Right forelimb (tissue), 1 donor: Measurements from ENCODE around the gene MAD2L1BP.
"Not testable (repeated sequence)": the region's sequence is repeated elsewhere in the genome, so short reads cannot be mapped to it uniquely, and the experiment has no call there.

ENCODE experiments used
- DNase-seq: peaks from one replicate; pipeline ENCODE4 v3.0.0-alpha.2; 2018

The MAD2L1BP gene

GRCh38 chr6:43627008-43627825 is 8.4 kb upstream of the MAD2L1BP start:
- peak; percentile 53 for DNase-seq

GRCh38 chr6:43628393-43629103 is 7.1 kb upstream of the MAD2L1BP start:
- DNase-seq, result peak; percentile 63

GRCh38 chr6:43629104-43629504 is 6.5 kb upstream of the MAD2L1BP start, which contains the start of gene GTPBP2:
GTPBP2 (minus strand) TSS chr6:43629264; CDS start chr6:43629162, 102 bp downstream.
- peak; percentile 99 for DNase-seq

GRCh38 chr6:43629505-43630300 is 5.9 kb upstream of the MAD2L1BP start:
- DNase-seq, result peak; percentile 99

- no peak for DNase-seq
Measured at GRCh38 chr6:43630980-43631619, 4.5 kb upstream of the MAD2L1BP start.

GRCh38 chr6:43633002-43633401 is 2.6 kb upstream of the MAD2L1BP start:
- DNase-seq, result not testable (repeated sequence)

- no peak for DNase-seq
Measured at GRCh38 chr6:43634702-43635303, 837 bp upstream of the MAD2L1BP start.

- no peak for DNase-seq
Measured at GRCh38 chr6:43636308-43636659, 644 bp downstream of the MAD2L1BP start.

GRCh38 chr6:43639984-43640800 is 4.6 kb downstream of the MAD2L1BP start:
- no peak for DNase-seq

- peak; percentile 76 for DNase-seq
Measured at GRCh38 chr6:43644940-43645612, 9.4 kb downstream of the MAD2L1BP start, which contains the start of gene RSPH9. RSPH9 (plus strand) TSS chr6:43645036; CDS start chr6:43645099, 63 bp downstream.

GRCh38 chr6:43645613-43645964 is 9.9 kb downstream of the MAD2L1BP start:
- DNase-seq, result no peak

GRCh38 chr6:43647613-43648012 is 12.0 kb downstream of the MAD2L1BP start:
- DNase-seq, result no peak

- no peak for DNase-seq
Measured at GRCh38 chr6:43648248-43648647, 12.6 kb downstream of the MAD2L1BP start.

- DNase-seq, result not testable (repeated sequence)
Measured at GRCh38 chr6:43652822-43653221, 17.2 kb downstream of the MAD2L1BP start.

- DNase-seq, result no peak
Measured at GRCh38 chr6:43657221-43657802, 21.7 kb downstream of the MAD2L1BP start.

GRCh38 chr6:43658161-43658560 is 22.5 kb downstream of the MAD2L1BP start:
- DNase-seq, result no peak

GRCh38 chr6:43662948-43663347 is 27.3 kb downstream of the MAD2L1BP start:
- DNase-seq, result not testable (repeated sequence)

GRCh38 chr6:43665376-43665775 is 29.7 kb downstream of the MAD2L1BP start:
- no peak for DNase-seq

GRCh38 chr6:43666196-43666920 is 30.7 kb downstream of the MAD2L1BP start:
- DNase-seq, result no peak
